H9 (cell line): ENCODE data around the gene PCDHGB5. TPM values are rescaled to one million over a fixed set of nuclear protein-coding genes. Genes with fewer than 3 reads are reported as not detected.

Source experiments
- DNase-seq: peaks from one replicate; pipeline ENCODE4 v3.0.0-alpha.2; 2017
- H2AFZ ChIP-seq: one replicate; pipeline ENCODE4 v1.6.1; 2013; ENCODE audit warnings: mild to moderate bottlenecking, low read length, control low read depth, moderate library complexity
- H2AK5ac ChIP-seq: 2 replicates; pipeline ENCODE4 v1.6.1; 2013; ENCODE audit warnings: low read length, control low read depth, mixed read lengths; ENCODE audit not compliant: insufficient read length
- H2BK120ac ChIP-seq: one replicate; pipeline ENCODE4 v1.6.1; 2013; ENCODE audit warnings: low read depth, mild to moderate bottlenecking, low read length, control low read depth, inconsistent platforms; ENCODE audit not compliant: poor library complexity, severe bottlenecking
- H2BK12ac ChIP-seq: 2 replicates; pipeline ENCODE4 v1.6.1; 2013; ENCODE audit warnings: low read length, control low read depth, mixed read lengths, low read depth; ENCODE audit not compliant: insufficient read length
- H2BK15ac ChIP-seq: 2 replicates; pipeline ENCODE4 v1.6.1; 2013; ENCODE audit warnings: low read depth, low read length, control low read depth
- H2BK20ac ChIP-seq: one replicate; pipeline ENCODE4 v1.6.1; 2013; ENCODE audit warnings: low read depth, mild to moderate bottlenecking, low read length, control low read depth, inconsistent platforms; ENCODE audit not compliant: poor library complexity, severe bottlenecking
- H2BK5ac ChIP-seq: 2 replicates; pipeline ENCODE4 v1.6.1; 2013; ENCODE audit warnings: low read length, control low read depth, mixed read lengths; ENCODE audit not compliant: insufficient read length
- H3K14ac ChIP-seq: 2 replicates; pipeline ENCODE4 v1.6.1; 2013; ENCODE audit warnings: low read length, control low read depth; ENCODE audit not compliant: insufficient read depth
- H3K18ac ChIP-seq: 2 replicates; pipeline ENCODE4 v1.6.1; 2013; ENCODE audit warnings: low read depth, mild to moderate bottlenecking, mixed read lengths, low read length, control low read depth; ENCODE audit not compliant: insufficient read length
- H3K23ac ChIP-seq: 2 replicates; pipeline ENCODE4 v1.6.1; 2013; ENCODE audit warnings: low read length, control low read depth, mixed read lengths, low read depth; ENCODE audit not compliant: insufficient read length
- H3K23me2 ChIP-seq: 2 replicates; pipeline ENCODE4 v1.6.1; 2013; ENCODE audit warnings: low read depth, mild to moderate bottlenecking, mixed read lengths, low read length, control low read depth; ENCODE audit not compliant: insufficient read length, poor library complexity, severe bottlenecking
- H3K27ac ChIP-seq: 2 replicates; pipeline ENCODE4 v1.5.1; 2013; ENCODE audit warnings: low read length, control low read depth, mixed read lengths, low read depth; ENCODE audit not compliant: insufficient read length
- H3K27me3 ChIP-seq: 2 replicates; pipeline ENCODE4 v1.6.1; 2013; ENCODE audit warnings: low read length, control low read depth, inconsistent platforms; ENCODE audit not compliant: insufficient read depth
- H3K4ac ChIP-seq: 2 replicates; pipeline ENCODE4 v1.6.1; 2013; ENCODE audit warnings: low read depth, mild to moderate bottlenecking, control low read depth, inconsistent platforms, low read length, moderate library complexity
- H3K4me1 ChIP-seq: 2 replicates; pipeline ENCODE4 v1.6.1; 2013; ENCODE audit warnings: low read length, control low read depth, inconsistent platforms; ENCODE audit not compliant: insufficient read depth
- H3K4me2 ChIP-seq: 2 replicates; pipeline ENCODE4 v1.6.1; 2013; ENCODE audit warnings: low read length, control low read depth, mixed read lengths; ENCODE audit not compliant: insufficient read length, insufficient read depth
- H3K56ac ChIP-seq: 2 replicates; pipeline ENCODE4 v1.6.1; 2013; ENCODE audit warnings: low read depth, mild to moderate bottlenecking, mixed read lengths, low read length, control low read depth; ENCODE audit not compliant: insufficient read length
- H3K79me1 ChIP-seq: 2 replicates; pipeline ENCODE4 v1.6.1; 2013; ENCODE audit warnings: low read depth, mild to moderate bottlenecking, moderate library complexity, low read length, control low read depth, inconsistent platforms; ENCODE audit not compliant: insufficient read depth, poor library complexity, severe bottlenecking
- H3K79me2 ChIP-seq: 2 replicates; pipeline ENCODE4 v1.6.1; 2013; ENCODE audit warnings: low read length, control low read depth, inconsistent platforms; ENCODE audit not compliant: insufficient read depth
- H3K9ac ChIP-seq: 2 replicates; pipeline ENCODE4 v1.6.1; 2013; ENCODE audit warnings: low read length, control low read depth, mixed read lengths; ENCODE audit not compliant: insufficient read length; ENCODE audit errors: extremely low read depth
- H3K9me3 ChIP-seq: one replicate; pipeline ENCODE4 v1.6.1; 2013; ENCODE audit warnings: low read depth, low read length, inconsistent platforms; ENCODE audit not compliant: control insufficient read depth
- H3T11ph ChIP-seq: one replicate; pipeline ENCODE4 v1.6.1; 2013; ENCODE audit warnings: mild to moderate bottlenecking, low read length, control low read depth, inconsistent platforms
- H4K20me1 ChIP-seq: one replicate; pipeline ENCODE4 v1.6.1; 2013; ENCODE audit not compliant: control insufficient read depth, insufficient read length, insufficient read depth
- H4K5ac ChIP-seq: 2 replicates; pipeline ENCODE4 v1.6.1; 2013; ENCODE audit warnings: low read depth, mild to moderate bottlenecking, mixed read lengths, low read length, control low read depth; ENCODE audit not compliant: insufficient read length
- H4K8ac ChIP-seq: replicated peaks from 2 replicates; pipeline ENCODE4 v1.6.1; 2013; ENCODE audit warnings: low read length, control low read depth, mixed read lengths, low read depth; ENCODE audit not compliant: insufficient read length
- H4K91ac ChIP-seq: 2 replicates; pipeline ENCODE4 v1.6.1; 2013; ENCODE audit warnings: low read depth, mild to moderate bottlenecking, moderate library complexity, mixed read lengths, low read length, control low read depth; ENCODE audit not compliant: insufficient read length
- H3K27ac Mint-ChIP-seq, 3 experiments: 2 replicates in 2 of 3; 3 replicates in 1 of 3; pipeline ENCODE4 v1.8.0; 2020 to 2021; ENCODE audit warnings: mixed read lengths in 3 of 3, mild to moderate bottlenecking in 1 of 3, moderate library complexity in 1 of 3
- H3K27me3 Mint-ChIP-seq: 2 replicates; pipeline ENCODE4 v1.8.0; 2021; ENCODE audit warnings: low read depth, mild to moderate bottlenecking, moderate library complexity, mixed read lengths
- H3K36me3 Mint-ChIP-seq, 3 experiments: 2 replicates in 2 of 3; 3 replicates in 1 of 3; pipeline ENCODE4 v1.8.0; 2020 to 2021; ENCODE audit warnings: low read depth in 3 of 3, mixed read lengths in 3 of 3; ENCODE audit not compliant: insufficient read depth in 1 of 3
- H3K4me1 Mint-ChIP-seq, 2 experiments: 2 replicates each; pipeline ENCODE4 v1.8.0; 2020; ENCODE audit warnings: mixed read lengths in 2 of 2
- H3K4me3 Mint-ChIP-seq, 2 experiments: 2 replicates in 1 of 2; 3 replicates in 1 of 2; pipeline ENCODE4 v1.8.0; 2020 to 2021; ENCODE audit warnings: mild to moderate bottlenecking in 2 of 2, mixed read lengths in 2 of 2, moderate library complexity in 1 of 2
- H3K9me3 Mint-ChIP-seq, 2 experiments: 2 replicates in 1 of 2; 3 replicates in 1 of 2; pipeline ENCODE4 v1.8.0; 2020; ENCODE audit warnings: mild to moderate bottlenecking in 2 of 2, mixed read lengths in 2 of 2, moderate library complexity in 1 of 2
- whole genome bisulfite sequencing: extraction: QIAGEN DNeasy Blood & Tissue Kit; methylation state at CpG from one replicate; pipeline ENCODE4 v1.1.7; 2013; ENCODE audit warnings: missing lambda C conversion rate, low lambda C conversion rate, mixed read lengths; ENCODE audit not compliant: insufficient read length; ENCODE audit errors: extremely low coverage; 5-methylcytosine and 5-hydroxymethylcytosine counted together
- total RNA-seq: library from RNA; stranded (reverse); gene quantifications from 2 replicates; pipeline ENCODE4 v1.2.1, GENCODE V29; 2021
- TF ChIP-seq, protein P1 (sequence below): fragments of 200-600 bp; sonication (generic); conservative IDR thresholded peaks from 3 replicates; pipeline ENCODE4 v1.8.0; 2021; ENCODE audit warnings: antibody characterized with exemption, mild to moderate bottlenecking

Gene PCDHGB5
- total RNA-seq, 1 experiment from 2014 or later: 3.8 TPM

DNA sequence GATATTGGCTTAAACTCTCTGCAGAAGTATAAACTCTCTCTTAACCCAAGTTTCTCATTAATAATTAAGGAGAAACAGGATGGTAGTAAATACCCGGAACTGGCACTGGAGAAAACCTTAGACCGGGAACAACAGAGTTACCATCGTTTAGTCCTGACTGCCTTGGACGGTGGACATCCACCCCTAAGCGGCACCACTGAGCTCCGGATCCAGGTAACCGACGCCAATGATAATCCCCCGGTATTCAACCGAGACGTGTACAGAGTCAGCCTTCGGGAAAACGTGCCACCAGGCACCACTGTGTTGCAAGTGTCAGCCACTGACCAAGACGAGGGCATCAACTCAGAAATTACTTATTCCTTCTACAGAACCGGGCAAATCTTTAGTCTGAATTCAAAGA lies 861 bp downstream of the PCDHGB5 start:
- no peak for DNase-seq
- no peak overlapping the region for H3K27ac Mint-ChIP-seq
- Histone ChIP-seq H2BK12ac (no peak overlapping the region), H3K79me1 (no peaks in the 10 kb centered on the region), H3K18ac (no peak overlapping the region), H4K8ac (no peak overlapping the region), H3T11ph (no peak overlapping the region), H3K9me3 (peaks cover 37% of the 10 kb centered on the region), H3K27ac (no peak overlapping the region), H3K4me1 (no peaks in the 10 kb centered on the region), H2BK15ac (no peak overlapping the region), H2AK5ac (no peak overlapping the region), H2BK120ac (no peak overlapping the region), H2BK20ac (no peak overlapping the region), H3K4ac (no peak overlapping the region), H3K79me2 (no peaks in the 10 kb centered on the region), H3K56ac (no peak overlapping the region), H4K91ac (no peak overlapping the region), H2AFZ (no peak overlapping the region), H3K4me2 (no peak overlapping the region), H3K23ac (no peak overlapping the region), H3K27me3 (no peaks in the 10 kb centered on the region), H3K9ac (no peak overlapping the region), H2BK5ac (no peak overlapping the region), H3K14ac (no peak overlapping the region), H3K23me2 (no peaks in the 10 kb centered on the region), H4K5ac (no peak overlapping the region), H4K20me1 (no peaks in the 10 kb centered on the region)
- TF ChIP-seq, protein P1, sequence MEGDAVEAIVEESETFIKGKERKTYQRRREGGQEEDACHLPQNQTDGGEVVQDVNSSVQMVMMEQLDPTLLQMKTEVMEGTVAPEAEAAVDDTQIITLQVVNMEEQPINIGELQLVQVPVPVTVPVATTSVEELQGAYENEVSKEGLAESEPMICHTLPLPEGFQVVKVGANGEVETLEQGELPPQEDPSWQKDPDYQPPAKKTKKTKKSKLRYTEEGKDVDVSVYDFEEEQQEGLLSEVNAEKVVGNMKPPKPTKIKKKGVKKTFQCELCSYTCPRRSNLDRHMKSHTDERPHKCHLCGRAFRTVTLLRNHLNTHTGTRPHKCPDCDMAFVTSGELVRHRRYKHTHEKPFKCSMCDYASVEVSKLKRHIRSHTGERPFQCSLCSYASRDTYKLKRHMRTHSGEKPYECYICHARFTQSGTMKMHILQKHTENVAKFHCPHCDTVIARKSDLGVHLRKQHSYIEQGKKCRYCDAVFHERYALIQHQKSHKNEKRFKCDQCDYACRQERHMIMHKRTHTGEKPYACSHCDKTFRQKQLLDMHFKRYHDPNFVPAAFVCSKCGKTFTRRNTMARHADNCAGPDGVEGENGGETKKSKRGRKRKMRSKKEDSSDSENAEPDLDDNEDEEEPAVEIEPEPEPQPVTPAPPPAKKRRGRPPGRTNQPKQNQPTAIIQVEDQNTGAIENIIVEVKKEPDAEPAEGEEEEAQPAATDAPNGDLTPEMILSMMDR: no peak
- H3K4me3 Mint-ChIP-seq: no peak overlapping the region
- peaks cover 52 to 72% of the 10 kb centered on the region in 2 experiments for H3K9me3 Mint-ChIP-seq
- peaks cover 26 to 50% (median 48%) of the 10 kb centered on the region in 3 experiments for H3K36me3 Mint-ChIP-seq
- WGBS: no CpG with 5 or more reads among the region's 15 CpGs
- H3K27me3 Mint-ChIP-seq: no peaks in the 10 kb centered on the region; the same call in 1 of the 2 replicates
- no peaks in the 10 kb centered on the region for H3K4me1 Mint-ChIP-seq
